Retina (tissue), 1 donor: ENCODE results near the gene SAFB.

ENCODE experiments used
- DNase-seq: peaks from one replicate; pipeline ENCODE4 v3.0.0-alpha.2; 2016

The SAFB gene

DNA sequence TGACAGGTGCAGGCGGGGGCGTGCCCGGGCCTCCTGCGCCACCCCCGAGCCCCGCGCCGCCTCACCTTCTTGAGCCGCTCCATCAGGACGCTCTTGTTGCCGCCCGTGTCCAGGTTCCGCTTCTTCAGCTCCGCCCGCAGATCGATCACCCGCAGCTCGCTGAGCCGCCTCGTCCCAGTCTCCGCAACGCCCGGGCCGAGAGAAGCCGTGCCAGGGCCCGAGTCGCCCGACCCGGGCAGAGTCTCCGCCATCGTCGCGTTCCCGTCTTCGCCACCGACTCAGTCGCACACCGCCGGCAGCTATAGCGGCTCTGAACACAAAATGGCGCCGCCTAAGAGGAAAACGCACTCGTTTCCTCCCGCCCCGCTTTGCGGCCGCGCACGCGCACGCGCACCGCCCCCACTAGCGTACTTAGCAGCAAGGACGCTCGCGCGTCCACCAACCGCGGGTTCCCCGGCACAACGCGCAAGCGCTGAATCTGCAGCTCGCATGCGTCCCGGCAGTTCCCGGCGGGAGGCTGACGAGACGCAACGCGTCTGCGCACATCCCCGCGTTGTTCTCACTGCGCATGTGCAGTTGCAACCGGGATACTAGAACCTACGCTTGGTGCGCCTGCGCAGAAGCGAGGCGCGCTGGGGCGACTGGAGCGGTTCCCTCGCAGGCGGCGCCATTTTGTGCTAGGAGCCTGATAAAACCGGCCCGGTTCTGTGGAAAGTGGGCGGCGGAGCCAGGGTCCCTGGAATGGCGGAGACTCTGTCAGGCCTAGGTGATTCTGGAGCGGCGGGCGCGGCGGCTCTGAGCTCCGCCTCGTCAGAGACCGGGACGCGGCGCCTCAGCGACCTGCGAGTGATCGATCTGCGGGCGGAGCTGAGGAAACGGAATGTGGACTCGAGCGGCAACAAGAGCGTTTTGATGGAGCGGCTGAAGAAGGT lies at the start of gene SAFB, which contains the start of gene SAFB2:
Gene SAFB, plus strand, starts transcription at position 619 of the 932 bp plus-strand sequence. Its CDS starts 123 bp downstream, at position 742.
Gene SAFB2, minus strand, starts transcription at position 312 of the 932 bp plus-strand sequence. Its CDS starts 61 bp downstream, at position 251.
- peak; percentile 98 for DNase-seq

DNA sequence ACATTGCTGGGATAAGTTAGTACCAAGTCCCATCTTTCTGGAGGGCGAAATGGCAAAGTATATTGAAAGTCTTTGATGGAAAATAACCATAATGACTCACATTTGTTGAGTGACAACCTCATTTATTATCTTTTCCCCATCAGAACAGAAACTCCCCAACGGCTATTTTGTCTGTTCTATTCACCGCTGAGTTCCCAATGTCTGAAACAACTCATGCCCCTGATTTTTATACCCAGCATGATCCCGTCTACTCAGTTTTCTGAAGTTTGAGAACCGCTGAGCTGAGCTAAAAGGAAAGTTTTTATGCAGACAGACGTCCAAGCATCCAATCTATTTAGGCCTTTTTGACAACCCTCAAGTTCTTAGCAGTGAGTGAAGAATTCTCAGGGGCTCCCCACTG lies 47.3 kb upstream of the SAFB start:
- DNase-seq: no peak

DNA sequence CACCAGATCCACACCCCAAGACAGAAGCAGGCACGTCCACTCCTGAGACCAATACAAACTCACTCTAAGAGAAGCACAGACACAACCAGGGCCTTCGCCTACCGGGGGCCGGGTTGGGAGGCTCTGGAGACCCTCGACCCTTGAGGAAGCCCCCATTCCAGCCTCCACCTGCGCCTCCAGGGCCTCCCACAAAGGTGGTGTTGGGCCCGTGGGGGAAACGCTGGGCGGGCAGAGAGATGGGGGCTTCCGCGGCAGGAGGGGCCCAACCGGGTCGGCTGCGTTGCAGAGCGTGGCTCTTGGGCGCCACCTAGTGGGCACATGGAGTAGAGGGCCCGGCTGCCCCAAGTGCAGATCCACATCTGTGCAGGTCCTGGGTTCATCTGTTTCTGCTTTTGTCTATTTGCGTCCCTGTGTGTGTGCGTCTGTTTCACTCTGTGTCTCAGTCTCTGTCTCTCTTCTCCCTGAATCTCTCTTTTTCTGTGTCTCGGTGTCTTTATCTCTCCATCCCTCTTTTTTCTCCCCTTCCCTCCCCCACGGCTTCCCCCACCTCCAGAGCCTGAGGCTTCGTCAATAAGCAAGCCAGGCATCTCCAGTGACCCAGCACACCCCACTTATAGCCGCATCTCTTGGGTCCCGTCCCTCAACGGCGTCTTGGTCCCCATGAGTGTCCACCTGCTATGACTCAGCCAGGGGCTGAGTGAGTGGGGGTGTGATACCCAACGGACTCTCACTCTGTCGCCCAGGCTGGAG lies 44.6 kb upstream of the SAFB start:
- DNase-seq: peak; percentile 90

DNA sequence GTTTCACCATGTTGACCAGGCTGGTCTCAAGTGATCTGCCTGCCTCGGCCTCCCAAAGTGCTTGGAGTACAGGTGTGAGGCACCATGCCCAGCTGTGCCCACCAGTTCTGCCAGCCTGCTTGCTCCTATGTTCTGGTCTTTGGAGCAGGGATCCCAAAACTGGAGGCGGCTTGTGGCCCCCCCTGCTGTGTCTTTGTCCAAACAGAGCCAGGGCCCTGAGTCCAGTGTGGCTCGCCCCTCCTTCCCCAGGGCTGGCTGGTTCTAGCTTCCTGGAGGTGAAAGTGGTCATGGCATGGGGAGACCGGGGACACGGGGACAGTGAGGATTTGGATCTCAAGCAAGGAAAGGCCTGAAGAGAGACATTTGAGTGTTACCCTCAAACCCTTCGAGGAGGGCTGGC lies 43.6 kb upstream of the SAFB start:
- no peak for DNase-seq

DNA sequence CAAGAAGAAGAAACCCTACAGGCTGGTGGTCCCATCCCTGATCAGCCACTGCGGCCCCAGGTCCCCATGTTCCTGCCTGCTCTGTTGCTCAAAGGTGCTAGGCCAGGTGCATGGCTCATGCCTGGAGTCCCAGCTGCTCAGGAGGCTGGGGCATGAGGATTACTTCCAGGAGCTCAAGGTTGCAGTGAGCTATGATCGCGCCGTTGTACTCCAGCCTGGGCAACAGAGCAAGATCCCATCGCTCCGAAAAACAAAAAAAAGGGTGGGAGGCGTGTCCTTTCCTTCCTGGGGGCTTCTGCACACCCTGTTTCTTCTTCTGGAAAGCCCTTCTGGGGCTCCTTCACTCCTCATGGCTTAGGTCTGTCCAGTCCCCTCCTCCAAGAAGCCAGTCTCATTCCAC lies 43.2 kb upstream of the SAFB start:
- no peak for DNase-seq

DNA sequence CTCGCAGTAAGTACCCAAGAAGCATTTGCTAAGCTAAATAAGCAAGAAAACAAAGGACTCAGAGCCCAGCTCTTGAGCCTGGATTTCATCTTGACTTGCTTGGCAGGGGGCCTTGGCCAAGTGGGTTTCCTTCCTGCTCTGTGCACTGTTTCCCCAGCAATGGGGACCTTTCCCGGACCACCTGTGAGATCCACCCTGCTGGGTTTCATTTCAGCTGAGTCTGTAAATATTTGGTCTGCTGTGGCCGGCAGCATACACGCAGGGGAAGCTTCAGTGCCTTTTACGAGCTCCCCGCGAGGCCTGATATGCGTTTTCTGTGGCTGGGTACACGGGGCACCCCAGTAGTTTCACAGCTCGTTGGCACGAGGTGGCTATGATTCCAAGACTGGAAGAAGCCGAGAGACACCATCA lies 42.7 kb upstream of the SAFB start:
- no peak for DNase-seq

DNA sequence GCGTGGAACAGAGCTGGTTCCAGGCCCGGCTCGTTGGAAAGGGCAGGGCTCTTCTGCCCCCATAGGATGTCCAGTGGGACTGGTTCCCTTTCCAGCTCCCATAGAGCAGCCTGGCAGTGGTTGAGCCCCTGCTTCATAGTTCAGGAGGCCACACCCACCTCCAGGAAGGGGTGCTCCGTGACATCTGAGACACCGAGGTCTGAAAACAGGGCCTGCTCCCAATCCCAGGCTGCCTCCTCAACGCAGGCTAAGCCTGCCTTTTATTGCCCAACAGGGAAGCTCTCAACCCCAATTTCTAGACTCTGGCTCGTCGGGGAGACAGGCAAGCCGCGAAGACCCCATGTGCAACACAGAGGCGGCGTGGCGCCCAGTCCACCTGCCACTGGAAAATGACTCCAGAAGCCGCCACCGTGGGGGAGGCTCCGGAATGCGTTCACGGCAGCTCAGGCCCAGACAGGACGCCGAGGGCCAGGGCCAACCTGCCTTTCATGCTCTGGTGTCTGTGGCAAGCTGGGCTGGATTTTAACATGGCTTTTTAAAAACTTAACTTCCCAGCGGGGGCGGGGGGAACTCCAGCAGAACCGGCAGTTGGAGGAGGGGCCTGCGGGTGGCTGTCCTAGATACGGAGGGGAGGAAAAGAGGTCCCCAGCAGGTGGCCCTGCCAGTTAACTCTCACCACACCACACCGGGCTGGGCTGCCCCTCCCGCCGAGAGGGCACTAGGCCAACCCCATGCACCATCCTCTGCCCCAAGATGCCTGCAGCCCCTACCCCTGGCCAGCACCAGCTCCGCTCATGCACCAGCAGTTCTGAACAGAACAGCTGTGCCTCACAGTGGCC lies 37.2 kb upstream of the SAFB start:
- peak; percentile 90 for DNase-seq

DNA sequence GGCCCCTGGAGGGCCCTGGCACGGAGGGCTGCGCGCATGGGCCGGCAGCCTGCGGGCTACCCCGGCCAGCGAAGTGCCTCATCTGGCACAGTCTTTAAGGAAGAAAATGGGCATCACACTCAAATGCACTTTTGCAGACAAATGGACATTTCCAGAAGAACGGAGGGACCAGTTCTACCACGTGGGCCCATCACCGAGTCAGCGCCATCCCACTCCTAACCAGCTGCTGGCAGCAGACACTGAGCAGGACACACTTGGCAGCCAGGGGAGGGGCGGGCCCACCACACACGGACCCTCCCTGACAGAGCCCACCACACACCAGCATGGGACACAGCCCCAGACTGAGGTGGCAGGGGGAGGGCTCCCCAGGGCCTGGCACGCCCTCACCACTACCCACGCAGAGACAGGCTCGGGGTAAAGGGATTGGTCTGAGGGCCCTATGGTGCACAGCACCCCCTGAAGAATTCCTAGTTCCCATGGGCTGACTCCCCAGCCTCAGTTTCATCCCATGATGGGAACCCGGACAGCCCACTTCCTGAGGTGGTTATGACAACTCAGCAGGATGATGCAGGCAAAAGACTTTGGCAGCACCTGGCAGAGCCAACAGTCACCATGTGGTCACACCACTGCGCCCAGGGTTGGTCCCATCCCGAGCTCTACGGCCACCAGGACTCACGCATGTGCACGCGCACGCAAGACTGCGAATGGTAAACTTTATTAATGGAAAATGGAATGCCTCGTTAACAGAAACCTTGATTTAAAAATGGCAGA lies 36.4 kb upstream of the SAFB start:
- DNase-seq: no peak

DNA sequence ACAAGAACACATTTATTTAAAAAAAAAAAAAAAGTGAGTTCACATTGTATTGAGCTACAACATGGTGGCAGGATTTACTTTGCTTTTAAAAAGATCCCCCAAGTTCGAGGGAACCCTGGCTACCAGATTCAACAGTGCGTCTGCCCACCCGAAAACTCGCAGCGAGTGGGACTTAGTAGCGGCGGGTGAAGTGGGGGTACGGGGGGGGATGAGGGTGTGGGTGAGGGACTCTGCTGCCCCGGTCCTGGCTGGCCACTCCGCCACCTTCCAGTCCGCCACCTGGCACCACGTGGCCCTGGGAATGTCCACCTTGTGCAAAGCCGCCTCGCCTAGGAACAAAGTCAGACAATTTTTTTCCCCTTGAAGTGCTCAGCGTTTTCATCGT lies 35.8 kb upstream of the SAFB start:
- no peak for DNase-seq

DNA sequence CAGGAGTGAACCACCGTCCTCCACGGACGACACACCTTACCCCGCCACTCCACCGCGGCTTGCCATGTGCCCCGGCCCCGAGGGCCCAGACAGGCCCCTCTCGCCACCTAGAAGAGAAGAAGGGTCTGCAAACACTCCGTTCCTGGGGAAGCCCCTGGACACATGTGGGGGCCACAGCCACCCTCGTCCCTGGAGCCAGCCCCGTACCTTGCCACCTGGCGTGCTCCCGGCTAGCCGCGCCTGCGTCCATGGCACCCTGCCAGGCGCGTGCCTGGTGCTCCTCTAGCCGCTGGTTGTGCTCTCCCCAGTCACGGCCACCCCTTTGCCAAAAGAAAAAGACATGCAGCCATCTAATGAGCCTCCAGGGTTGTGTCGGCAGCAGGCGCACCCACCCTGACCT lies 35.2 kb upstream of the SAFB start:
- no peak for DNase-seq

DNA sequence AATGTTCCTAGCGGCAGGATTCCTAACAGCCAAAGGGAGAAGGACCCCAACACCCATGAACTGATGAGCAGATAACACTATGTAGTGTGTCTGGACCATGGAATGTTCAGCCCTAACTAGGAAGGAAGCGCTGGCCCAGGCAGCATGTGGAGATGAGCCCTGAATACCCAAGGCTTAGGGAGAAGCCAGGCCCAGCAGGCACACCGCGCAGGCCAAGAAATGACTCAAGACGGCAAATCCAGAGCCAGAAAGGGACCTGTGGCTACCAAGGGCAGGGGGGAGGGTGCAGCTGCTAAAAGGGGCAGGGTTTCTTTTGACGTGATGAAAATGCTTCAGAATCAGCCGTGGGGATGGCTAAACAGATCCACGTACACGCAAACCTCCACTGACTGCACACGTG lies 34.4 kb upstream of the SAFB start:
- no peak for DNase-seq

DNA sequence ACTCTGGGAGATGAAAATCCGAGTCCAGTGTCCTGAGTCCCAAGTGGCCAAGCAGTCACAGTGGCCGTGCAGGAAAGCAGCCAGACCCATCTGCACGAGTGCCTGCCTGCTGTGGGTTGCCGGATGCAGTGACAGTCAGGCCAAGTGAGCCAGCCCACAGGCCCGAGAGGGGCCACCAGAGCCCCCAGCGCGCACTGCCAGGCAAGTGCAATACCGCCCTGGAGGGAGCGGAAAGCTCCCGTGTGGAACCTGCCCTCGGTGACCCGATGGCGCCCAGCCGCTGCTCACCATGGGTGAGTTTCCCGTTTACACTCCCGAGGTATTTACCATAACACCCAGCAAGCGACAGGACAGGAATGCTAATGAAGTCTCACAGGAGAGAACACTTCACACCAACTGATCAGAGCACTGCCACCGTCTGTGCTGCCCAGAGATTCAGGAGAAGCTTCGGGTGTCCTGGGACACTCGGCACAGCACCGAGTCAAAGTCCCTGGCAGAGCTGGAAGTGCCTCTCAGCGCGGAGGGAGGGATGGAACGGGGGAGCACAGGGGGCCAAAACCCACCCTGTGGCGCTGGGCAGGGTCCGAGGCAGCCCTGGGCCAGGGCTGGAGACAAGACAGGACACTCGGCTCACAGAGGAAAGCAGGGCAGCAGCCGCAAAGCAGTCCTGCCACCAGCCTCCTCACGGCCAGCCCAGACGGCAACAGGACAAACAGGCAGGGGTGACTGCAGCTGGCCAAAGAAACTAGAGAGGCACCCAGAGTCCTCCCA lies 33.8 kb upstream of the SAFB start:
- DNase-seq: no peak

DNA sequence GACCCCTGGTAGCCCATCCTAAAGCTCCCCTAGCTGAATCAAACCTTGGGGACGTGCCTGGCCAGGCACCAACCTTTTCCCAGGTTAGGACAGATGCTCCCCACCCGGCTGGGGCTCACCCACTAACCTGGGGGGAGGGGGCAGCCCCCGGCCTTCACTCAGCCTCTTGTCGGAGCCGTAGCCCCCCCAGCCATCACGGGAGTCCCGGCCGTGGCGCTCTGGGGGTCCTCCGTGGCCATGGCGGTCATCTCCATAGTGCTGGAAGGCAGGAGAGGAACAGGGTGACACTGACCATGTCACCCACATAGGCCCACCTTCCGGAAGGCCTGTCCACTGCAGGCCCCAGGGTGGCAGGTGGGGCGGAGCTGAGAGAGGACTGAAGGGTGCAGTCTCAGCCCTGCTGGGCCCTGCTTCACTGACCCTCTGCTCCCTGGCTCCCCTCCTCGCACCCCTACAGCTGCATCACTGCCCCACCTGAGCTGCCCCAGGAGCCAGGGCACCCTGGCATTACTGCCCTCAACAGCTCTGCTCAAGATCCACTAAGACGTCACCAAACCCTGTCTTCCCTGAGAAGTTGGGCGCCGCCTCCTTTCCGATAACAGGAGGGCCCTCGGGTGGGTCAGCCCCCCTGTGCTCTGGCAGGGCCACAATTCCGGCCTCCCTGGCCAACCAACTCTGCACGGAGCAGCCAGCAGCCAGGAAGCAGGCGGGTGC lies 32.6 kb upstream of the SAFB start:
- DNase-seq: no peak

DNA sequence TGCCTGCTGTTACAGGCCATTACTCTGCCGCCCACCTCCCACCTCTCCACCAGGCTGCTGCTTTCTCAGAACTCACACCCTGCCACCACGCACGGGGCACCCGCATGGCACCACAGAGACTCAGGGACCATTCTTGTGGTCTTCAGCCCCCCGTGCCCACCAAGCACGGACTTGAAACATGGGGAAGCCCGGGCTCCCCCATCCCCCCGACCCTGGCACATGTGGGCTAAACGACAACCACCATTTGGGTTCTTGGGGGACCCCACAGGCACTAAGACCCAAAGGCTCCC lies 32.1 kb upstream of the SAFB start:
- DNase-seq: no peak

DNA sequence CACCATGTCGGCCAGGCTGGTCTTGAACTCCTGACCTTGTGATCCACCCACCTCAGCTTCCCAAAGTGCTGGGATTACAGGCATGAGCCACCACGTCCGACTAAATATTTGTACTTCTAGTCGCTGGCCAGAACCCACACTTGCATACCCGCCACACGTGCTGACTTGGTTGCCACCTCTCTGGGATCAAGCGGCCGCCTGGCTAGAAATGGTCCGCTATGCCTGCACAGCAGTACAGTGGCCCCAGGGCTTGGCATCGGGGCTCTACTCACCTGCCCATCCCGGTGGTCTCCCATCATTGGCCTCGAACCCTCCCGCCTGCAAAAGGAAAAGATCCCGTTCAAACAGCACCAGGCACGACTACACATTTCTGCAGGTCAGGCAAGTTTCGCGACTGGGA lies 31.4 kb upstream of the SAFB start:
- DNase-seq: no peak

DNA sequence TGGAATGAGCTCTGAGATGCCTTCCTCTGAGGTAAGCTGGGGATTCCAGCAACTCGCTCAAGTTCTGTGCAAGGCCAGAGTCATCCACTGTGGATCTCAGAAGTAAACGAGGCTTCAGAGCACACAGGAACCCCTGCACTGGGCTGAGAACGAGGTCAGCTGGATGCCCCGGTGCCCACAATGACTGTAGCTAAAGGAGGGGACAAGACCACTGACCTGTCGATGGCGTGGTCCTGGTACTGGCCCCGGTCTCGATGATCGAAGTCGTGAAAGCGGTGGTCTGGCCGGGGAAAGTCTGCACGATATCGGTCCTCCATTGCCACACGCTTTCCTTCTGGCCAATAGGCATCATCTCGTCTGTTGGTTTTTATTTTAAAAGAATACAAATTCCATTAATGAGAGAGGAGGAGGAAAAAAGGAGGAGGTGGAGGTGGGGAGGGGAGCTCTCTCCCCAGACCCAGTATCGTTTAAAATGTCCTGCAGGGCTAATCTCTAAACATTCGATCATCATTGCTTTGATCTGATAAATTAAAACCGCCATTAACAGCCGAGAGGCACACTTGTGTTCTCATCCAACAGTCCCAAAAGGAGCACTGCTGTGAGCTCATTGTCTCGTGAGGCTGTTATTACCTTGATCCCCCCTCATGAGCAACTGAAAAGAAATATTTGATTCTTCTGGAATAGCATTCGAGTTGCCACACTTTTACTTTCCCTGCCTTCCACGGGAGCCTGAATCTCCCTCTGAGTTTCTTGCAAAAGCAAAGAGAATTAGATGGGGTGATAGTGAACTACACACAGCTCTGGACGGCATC lies 30.1 kb upstream of the SAFB start:
- no peak for DNase-seq

DNA sequence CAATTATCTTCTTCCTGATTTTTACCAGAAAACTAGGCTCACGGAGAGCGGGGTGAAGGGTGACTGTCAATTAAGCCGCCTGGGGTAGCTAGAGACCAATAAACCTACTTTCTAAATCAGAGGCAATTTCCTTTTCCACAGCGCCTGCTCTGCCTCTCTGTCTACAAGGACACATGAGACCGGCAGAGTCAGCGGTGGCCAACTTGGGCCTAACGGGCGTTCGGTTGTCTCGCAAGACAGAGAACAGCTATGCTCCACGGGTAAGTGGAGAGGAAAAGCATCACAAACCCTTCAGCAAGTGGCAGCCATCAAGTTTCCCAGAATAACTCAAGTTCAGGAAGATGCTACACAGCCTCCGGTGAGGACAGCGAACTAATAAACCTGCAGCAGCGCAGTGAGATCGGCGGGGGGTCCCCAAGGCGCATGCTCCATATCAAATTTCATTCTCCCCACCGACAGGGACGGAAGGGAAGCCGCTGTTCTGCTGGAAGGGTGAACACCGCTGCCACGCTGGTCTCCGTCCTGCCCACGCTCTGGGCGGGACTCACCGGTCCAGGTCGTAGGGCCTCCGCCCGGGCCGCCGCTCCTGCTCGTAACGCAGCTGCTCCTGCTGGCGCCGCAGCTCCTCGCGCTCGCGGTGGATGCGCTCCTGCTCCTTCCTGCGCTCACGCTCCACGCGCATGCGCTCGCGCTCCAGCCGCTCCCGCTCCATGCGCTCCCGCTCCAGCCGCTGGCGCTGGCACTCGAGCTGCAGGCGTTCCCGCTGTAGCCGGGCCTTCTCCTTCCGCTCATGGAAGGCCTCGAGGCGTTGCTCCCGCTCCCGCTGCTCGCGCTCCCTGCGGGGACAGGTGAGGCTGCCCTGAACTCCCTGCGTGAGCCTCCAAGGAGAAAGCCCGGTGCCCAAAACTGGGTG lies 29.3 kb upstream of the SAFB start:
- DNase-seq: peak; percentile 50

DNA sequence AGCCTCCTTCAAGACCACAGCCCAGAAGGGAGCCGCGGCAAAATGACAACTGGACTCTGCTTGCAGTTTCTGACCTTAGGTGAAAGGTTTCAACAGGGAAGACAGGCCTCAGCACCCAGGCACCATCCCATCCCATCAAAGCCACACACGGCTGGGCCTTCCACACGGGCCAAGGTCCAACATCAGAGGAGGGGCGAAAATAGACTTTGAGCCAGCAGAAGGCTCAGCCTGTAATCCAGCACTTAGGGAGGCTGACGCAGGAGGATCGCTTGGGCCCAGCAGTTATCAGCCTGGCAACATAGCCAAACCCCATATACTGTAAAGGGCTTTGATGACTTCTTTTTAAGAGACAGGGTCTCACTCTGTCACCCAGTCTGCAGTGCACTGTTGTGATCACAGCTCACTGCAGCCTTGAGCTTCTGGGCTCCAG lies 28.3 kb upstream of the SAFB start:
- DNase-seq: no peak

DNA sequence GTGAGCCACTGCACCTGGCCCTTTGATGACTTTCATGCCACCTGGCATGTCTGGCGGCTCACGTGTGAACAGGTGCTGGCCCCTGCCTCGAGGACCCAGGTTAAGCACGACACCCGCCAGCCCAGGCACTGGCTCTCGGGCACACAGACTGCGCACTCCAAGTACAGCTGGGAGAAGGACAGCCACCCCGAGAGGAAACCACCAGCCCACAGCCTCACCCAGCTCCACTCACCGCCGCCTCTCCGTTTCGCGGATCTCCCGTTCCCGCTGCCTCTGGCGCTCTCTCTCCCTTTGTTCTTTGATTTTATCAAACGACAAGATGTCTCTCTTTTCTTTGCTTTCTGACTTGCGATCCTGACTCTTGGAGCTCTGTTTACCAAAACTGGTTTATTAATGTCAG lies 27.8 kb upstream of the SAFB start:
- DNase-seq: no peak
